Panc1 (cell line): Measurements from ENCODE around the gene CFAP53. TPM values are rescaled to one million over a fixed set of nuclear protein-coding genes. Genes with fewer than 3 reads are reported as not detected.

Experiments
- ATAC-seq: fragments of 200-7000 bp; cut with Tn5 transposase; 2 replicates; pipeline ENCODE4 v1.9.1; 2020; ENCODE audit warnings: mild to moderate bottlenecking, moderate library complexity
- BruUV-seq: library from RNA; stranded (reverse); fragments of 400-500 nt; replicated peaks from 2 replicates; lab custom pipeline; 2021; lab: Mats Ljungman, UMichigan
- CTCF ChIA-PET: fragments of 300-600 bp; sonication (Branson Sonifier 250); formaldehyde crosslinking; loops from one replicate; lab custom pipeline; 2022; ENCODE audit warnings: antibody characterized with exemption; lab: Charles Lee
- POLR2A ChIA-PET: fragments of 300-600 bp; sonication (Branson Sonifier 250); formaldehyde crosslinking; loops from one replicate; lab custom pipeline; 2022; ENCODE audit warnings: antibody characterized with exemption; lab: Charles Lee
- DNase-seq: peaks from one replicate; pipeline ENCODE4 v3.0.0-alpha.2; 2010; ENCODE audit warnings: low read depth, low spot score
- H3K27ac ChIP-seq: 2 replicates; pipeline ENCODE4 v1.5.1; 2011; ENCODE audit warnings: mild to moderate bottlenecking, low read length, inconsistent platforms
- H3K27me3 ChIP-seq: fragments of 200-500 bp; sonication (Bioruptor generic); 2 replicates; pipeline ENCODE4 v1.6.0; 2014; ENCODE audit warnings: low read length, inconsistent platforms; ENCODE audit not compliant: control insufficient read depth, insufficient read depth
- H3K36me3 ChIP-seq: fragments of 200-500 bp; sonication (Bioruptor generic); 2 replicates; pipeline ENCODE4 v1.5.1; 2014; ENCODE audit warnings: inconsistent platforms, mild to moderate bottlenecking, low read length, moderate library complexity; ENCODE audit not compliant: control insufficient read depth, insufficient read depth
- H3K4me1 ChIP-seq: 2 replicates; pipeline ENCODE4 v1.5.1; 2011; ENCODE audit warnings: inconsistent platforms, mild to moderate bottlenecking, low read length, moderate library complexity; ENCODE audit not compliant: control insufficient read depth, insufficient read depth
- H3K4me3 ChIP-seq, 2 experiments: 2 replicates each; pipeline ENCODE4 v1.5.1; 2011 to 2012; ENCODE audit warnings: low read depth in 2 of 2, low read length in 2 of 2, mild to moderate bottlenecking in 2 of 2, inconsistent platforms in 1 of 2, moderate library complexity in 1 of 2
- H3K9me3 ChIP-seq: fragments of 200-500 bp; sonication (Bioruptor generic); 2 replicates; pipeline ENCODE4 v1.5.1; 2014; ENCODE audit warnings: low read depth, mild to moderate bottlenecking, inconsistent platforms, low read length, moderate library complexity; ENCODE audit not compliant: control insufficient read depth, insufficient read depth
- POLR2AphosphoS5 ChIP-seq: IDR thresholded peaks from 2 replicates; pipeline ENCODE4 v1.6.1; 2012; ENCODE audit warnings: mild to moderate bottlenecking, low read depth, low read length, moderate library complexity
- SIN3A ChIP-seq: IDR thresholded peaks from 2 replicates; pipeline ENCODE4 v1.6.1; 2012; ENCODE audit warnings: low read depth, mild to moderate bottlenecking, low read length, moderate library complexity, borderline replicate concordance; ENCODE audit not compliant: insufficient read depth
- TCF7L2 ChIP-seq: IDR thresholded peaks from 2 replicates; pipeline ENCODE4 v1.6.1; 2011; ENCODE audit warnings: mild to moderate bottlenecking, low read depth, low read length, inconsistent platforms
- in situ Hi-C: cut with HindIII; loops from 2 replicates; pipeline ENCODE4 v1.10.0; 2016; ENCODE audit warnings: low sequenced_read_pairs, low pct_unique_long_range_greater_than_20kb
- intact Hi-C: fragments of 100-400 bp; cut with micrococcal nuclease; formaldehyde crosslinking; loops from one replicate; pipeline ENCODE4 v1.10.0; 2022; ENCODE audit not compliant: unreplicated experiment
- total RNA-seq: library from RNA; stranded (reverse); gene quantifications from one replicate; pipeline ENCODE4 v1.2.1, GENCODE V29; 2021; ENCODE audit not compliant: unreplicated experiment
- TF ChIP-seq, protein P1 (sequence below): fragments of 450-650 bp; IDR thresholded peaks from 2 replicates; pipeline ENCODE4 v1.5.1; 2017; ENCODE audit warnings: mild to moderate bottlenecking
- TF ChIP-seq, protein P2 (sequence below), 2 experiments: IDR thresholded peaks; 2 replicates each; pipeline ENCODE4 v1.6.1; 2011 to 2012; ENCODE audit warnings: low read depth in 2 of 2, control low read depth in 1 of 2, low read length in 1 of 2, mild to moderate bottlenecking in 1 of 2, moderate library complexity in 1 of 2; ENCODE audit not compliant: insufficient read depth in 1 of 2

CFAP53 gene
- total RNA-seq, 1 experiment from 2014 or later = 0.23 TPM

DNA sequence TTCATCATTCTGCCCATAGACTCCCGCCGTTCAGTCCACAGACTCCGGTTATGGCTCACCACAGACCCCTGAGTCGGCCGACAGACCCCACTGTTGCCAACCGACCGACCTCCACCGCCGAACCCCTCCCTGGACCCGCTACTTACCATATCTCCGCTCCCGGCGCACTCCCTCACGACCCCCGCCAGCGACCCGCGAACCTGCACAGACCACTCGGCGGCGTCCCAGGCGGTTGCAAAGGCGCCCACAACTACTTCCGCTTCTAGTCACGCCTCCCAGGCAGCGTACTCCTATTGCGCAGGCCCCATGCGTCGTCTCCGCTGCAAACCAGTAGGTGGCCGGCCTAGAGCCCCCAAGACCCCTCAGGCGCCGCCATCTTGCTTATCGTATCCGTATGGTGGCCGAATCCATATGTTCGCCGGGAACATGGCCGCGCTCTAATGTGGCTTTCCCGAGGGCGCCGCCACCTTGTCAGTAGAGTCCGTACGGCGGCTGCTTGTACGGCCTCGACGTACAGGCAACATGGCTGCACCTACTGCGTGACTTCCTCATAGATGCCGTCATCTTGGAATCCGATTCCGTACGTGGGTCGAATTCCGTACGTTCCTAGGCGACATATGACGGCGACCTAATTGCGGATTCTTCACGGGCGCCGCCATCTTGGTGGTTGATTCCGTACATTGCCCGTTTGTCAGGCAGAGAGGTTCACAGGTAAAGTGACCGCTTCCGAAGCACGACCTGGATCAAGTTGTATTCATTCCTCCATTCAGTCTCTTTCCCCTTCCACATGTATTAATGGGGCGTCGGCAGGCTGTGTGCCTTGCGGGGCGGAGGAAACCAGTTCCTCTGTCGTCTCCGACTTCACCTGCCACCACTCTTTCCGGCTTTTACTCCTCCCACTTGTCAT lies 21.4 kb upstream of the CFAP53 start, which contains the start of gene CXXC1:
Gene CXXC1 (minus strand): TSS at position 252 of the 907 bp plus-strand sequence. CDS start 103 bp downstream, at position 149.
- no peaks in the 10 kb centered on the region for H3K4me1 ChIP-seq
- BruUV-seq = no TSS peak
- no peaks in the 10 kb centered on the region; the same call in 1 of the 2 replicates for H3K36me3 ChIP-seq
- in situ Hi-C loops (no loop called here), intact Hi-C loops (loop anchor here (10.0 kb wide), 1 partner anchor 67 kb away; no protein-coding TSS in a partner anchor)
- H3K27ac ChIP-seq = peak within 1 kb of the TSS; percentile 85
- ChIA-PET CTCF (no interaction called here), POLR2A (no interaction called here)
- peak; percentile 95 for DNase-seq
- ATAC-seq = peak; percentile 95
- no peaks in the 10 kb centered on the region for H3K27me3 ChIP-seq
- TF ChIP-seq TCF7L2 (peak; percentile 92), POLR2AphosphoS5 (peak; percentile 41; the same call in 1 of the 2 replicates), SIN3A (0 out of 2 replicates have a peak, but pooled peaks have one; percentile 26)
- TF ChIP-seq, protein P1, sequence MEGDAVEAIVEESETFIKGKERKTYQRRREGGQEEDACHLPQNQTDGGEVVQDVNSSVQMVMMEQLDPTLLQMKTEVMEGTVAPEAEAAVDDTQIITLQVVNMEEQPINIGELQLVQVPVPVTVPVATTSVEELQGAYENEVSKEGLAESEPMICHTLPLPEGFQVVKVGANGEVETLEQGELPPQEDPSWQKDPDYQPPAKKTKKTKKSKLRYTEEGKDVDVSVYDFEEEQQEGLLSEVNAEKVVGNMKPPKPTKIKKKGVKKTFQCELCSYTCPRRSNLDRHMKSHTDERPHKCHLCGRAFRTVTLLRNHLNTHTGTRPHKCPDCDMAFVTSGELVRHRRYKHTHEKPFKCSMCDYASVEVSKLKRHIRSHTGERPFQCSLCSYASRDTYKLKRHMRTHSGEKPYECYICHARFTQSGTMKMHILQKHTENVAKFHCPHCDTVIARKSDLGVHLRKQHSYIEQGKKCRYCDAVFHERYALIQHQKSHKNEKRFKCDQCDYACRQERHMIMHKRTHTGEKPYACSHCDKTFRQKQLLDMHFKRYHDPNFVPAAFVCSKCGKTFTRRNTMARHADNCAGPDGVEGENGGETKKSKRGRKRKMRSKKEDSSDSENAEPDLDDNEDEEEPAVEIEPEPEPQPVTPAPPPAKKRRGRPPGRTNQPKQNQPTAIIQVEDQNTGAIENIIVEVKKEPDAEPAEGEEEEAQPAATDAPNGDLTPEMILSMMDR = no peak; the same call in 1 of the 2 replicates
- TF ChIP-seq, protein P2, sequence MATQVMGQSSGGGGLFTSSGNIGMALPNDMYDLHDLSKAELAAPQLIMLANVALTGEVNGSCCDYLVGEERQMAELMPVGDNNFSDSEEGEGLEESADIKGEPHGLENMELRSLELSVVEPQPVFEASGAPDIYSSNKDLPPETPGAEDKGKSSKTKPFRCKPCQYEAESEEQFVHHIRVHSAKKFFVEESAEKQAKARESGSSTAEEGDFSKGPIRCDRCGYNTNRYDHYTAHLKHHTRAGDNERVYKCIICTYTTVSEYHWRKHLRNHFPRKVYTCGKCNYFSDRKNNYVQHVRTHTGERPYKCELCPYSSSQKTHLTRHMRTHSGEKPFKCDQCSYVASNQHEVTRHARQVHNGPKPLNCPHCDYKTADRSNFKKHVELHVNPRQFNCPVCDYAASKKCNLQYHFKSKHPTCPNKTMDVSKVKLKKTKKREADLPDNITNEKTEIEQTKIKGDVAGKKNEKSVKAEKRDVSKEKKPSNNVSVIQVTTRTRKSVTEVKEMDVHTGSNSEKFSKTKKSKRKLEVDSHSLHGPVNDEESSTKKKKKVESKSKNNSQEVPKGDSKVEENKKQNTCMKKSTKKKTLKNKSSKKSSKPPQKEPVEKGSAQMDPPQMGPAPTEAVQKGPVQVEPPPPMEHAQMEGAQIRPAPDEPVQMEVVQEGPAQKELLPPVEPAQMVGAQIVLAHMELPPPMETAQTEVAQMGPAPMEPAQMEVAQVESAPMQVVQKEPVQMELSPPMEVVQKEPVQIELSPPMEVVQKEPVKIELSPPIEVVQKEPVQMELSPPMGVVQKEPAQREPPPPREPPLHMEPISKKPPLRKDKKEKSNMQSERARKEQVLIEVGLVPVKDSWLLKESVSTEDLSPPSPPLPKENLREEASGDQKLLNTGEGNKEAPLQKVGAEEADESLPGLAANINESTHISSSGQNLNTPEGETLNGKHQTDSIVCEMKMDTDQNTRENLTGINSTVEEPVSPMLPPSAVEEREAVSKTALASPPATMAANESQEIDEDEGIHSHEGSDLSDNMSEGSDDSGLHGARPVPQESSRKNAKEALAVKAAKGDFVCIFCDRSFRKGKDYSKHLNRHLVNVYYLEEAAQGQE (IDR thresholded peaks at IDR 0.05; ENCODE audit: insufficient read depth in 1 of 2, low read depth in 2 of 2, low read length in 1 of 2) = no peak
- H3K9me3 ChIP-seq = no peaks in the 10 kb centered on the region
- H3K4me3 ChIP-seq = peak within 1 kb of the TSS; percentile 88 to 91

DNA sequence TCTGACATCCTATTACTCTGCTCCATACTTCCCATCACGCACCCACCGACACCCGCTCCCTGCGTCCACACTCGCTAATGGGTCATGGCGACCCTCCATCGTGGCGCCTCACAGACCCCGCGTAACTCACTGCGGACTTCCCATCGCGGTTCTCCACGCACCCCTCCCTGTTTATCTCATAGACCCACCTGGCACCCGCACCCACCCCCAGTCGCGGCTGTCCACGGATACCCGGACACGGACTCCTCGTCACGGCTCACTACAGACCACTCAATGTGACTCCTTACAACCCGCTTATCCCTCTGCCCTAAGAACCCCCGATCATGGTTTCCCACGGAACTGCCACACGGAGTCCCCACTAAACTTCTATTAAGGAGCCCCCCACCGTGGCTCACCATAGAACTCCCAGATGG lies 20.7 kb upstream of the CFAP53 start:
- CTCF ChIA-PET = no interaction called here
- in situ Hi-C loops (no loop called here), intact Hi-C loops (loop anchor here (10.0 kb wide), 1 partner anchor 68 kb away; no protein-coding TSS in a partner anchor)
- Histone ChIP-seq H3K9me3 (no peaks in the 10 kb centered on the region), H3K4me1 (0 out of 2 replicates have a peak, but pooled peaks cover 2% of the 10 kb centered on the region), H3K27me3 (no peaks in the 10 kb centered on the region), H3K4me3 (peak overlapping the region; percentile 88 to 91), H3K36me3 (no peaks in the 10 kb centered on the region; the same call in 1 of the 2 replicates), H3K27ac (peak overlapping the region; percentile 85)
- BruUV-seq = no TSS peak
- POLR2A ChIA-PET = no interaction called here
- 0 out of 2 replicates have a peak, but pooled peaks have one; percentile 1 for ATAC-seq
- DNase-seq = no peak
- no peak for TF ChIP-seq TCF7L2
- TF ChIP-seq, protein P1 = no peak
- TF ChIP-seq, protein P2 (IDR thresholded peaks at IDR 0.05; ENCODE audit: insufficient read depth in 1 of 2, low read depth in 2 of 2, low read length in 1 of 2) = no peak
- no peak for TF ChIP-seq SIN3A
- TF ChIP-seq POLR2AphosphoS5 = no peak
